GM12878 (cell line): Measurements from ENCODE around the gene KIFBP. TPM values are rescaled to one million over a fixed set of nuclear protein-coding genes. Genes with fewer than 3 reads are reported as not detected.

Experiments
- EED ChIP-seq: sonication (generic); IDR thresholded peaks from 2 replicates; pipeline ENCODE4 v1.6.1; 2016; ENCODE audit warnings: antibody characterized with exemption, low read depth
- ESRRA ChIP-seq: IDR thresholded peaks from 2 replicates; pipeline ENCODE4 v1.6.1; 2012; ENCODE audit warnings: mild to moderate bottlenecking, low read length, improper control_type of control experiment
- EZH2 ChIP-seq: IDR thresholded peaks from 2 replicates; pipeline ENCODE4 v1.6.1; 2012; ENCODE audit warnings: low read depth, mild to moderate bottlenecking, control low read depth, inconsistent platforms, low read length, borderline replicate concordance; ENCODE audit not compliant: control insufficient read depth
- KLF5 ChIP-seq: fragments of 450-650 bp; IDR thresholded peaks from 2 replicates; pipeline ENCODE4 v1.6.1; 2014; ENCODE audit warnings: mild to moderate bottlenecking; ENCODE audit not compliant: partially characterized antibody
- MYC ChIP-seq: IDR thresholded peaks from 2 replicates; pipeline ENCODE4 v1.6.1; 2011; ENCODE audit warnings: mild to moderate bottlenecking, low read length, moderate library complexity, inconsistent platforms; ENCODE audit not compliant: insufficient read depth, insufficient replicate concordance, insufficient read length, severe bottlenecking
- NKRF ChIP-seq: fragments of 450-650 bp; conservative IDR thresholded peaks from 2 replicates; pipeline ENCODE4 v1.6.1; 2017; ENCODE audit warnings: mild to moderate bottlenecking, moderate library complexity
- PML ChIP-seq: IDR thresholded peaks from 2 replicates; pipeline ENCODE4 v1.6.1; 2012; ENCODE audit warnings: low read length, inconsistent platforms
- SIN3A ChIP-seq: IDR thresholded peaks from 2 replicates; pipeline ENCODE4 v1.6.1; 2012; ENCODE audit warnings: low read depth, low read length, improper control_type of control experiment
- SPI1 ChIP-seq: IDR thresholded peaks from 2 replicates; pipeline ENCODE4 v1.6.1; 2011; ENCODE audit warnings: low read depth, mild to moderate bottlenecking, low read length, moderate library complexity, borderline replicate concordance; ENCODE audit not compliant: insufficient read depth
- ZNF384 ChIP-seq: IDR thresholded peaks from 2 replicates; pipeline ENCODE4 v1.6.1; 2012; ENCODE audit warnings: low read depth, mild to moderate bottlenecking, low read length, improper control_type of control experiment, borderline replicate concordance
- polyA plus RNA-seq, 11 experiments: library from polyadenylated mRNA; depleted of rRNA in 4 of 11; unstranded in 6 of 11; stranded (reverse) in 5 of 11; fragments of >200 nt; fragmentation: Nextera tagmentation in 4 of 11; fragmentation: Illumina TruSeq in 1 of 11; extraction: Ambion mirVana in 4 of 11; extraction: Trizol in 1 of 11; gene quantifications; 1 replicate in 1 of 11; 2 replicates in 10 of 11; pipeline versions ENCODE4 v1.2.1 to v1.2.3, GENCODE V29; 2011 to 2016; ENCODE audit warnings: inconsistent platforms in 2 of 11, missing spikeins in 2 of 11, low read depth in 1 of 11
- total RNA-seq, 4 experiments: library from RNA; depleted of rRNA in 3 of 4; stranded (reverse); fragments of >200 nt in 3 of 4; fragmentation: Illumina TruSeq in 1 of 4; extraction: Trizol in 1 of 4; gene quantifications; 2 replicates each; pipeline versions ENCODE4 v1.2.1 to v1.2.3, GENCODE V29; 2013 to 2021
- TF ChIP-seq, protein P1 (sequence below): fragments of 450-650 bp; IDR thresholded peaks from 2 replicates; pipeline ENCODE4 v1.6.1; 2018; ENCODE audit warnings: mild to moderate bottlenecking, low read depth, moderate library complexity; ENCODE audit not compliant: partially characterized antibody
- TF ChIP-seq, protein P2 (sequence below): fragments of 450-650 bp; IDR thresholded peaks from 2 replicates; pipeline ENCODE4 v1.6.1; 2016; ENCODE audit warnings: mild to moderate bottlenecking, moderate library complexity, borderline replicate concordance
- TF ChIP-seq, protein P3 (sequence below): fragments of 450-650 bp; formaldehyde crosslinking; IDR thresholded peaks from 2 replicates; pipeline ENCODE4 v1.5.0; 2022; ENCODE audit warnings: mild to moderate bottlenecking, missing genetic modification characterization

KIFBP gene
- total and polyA plus RNA-seq, 10 of the 15 experiments (the other 5 are each of a cell fraction or from before 2014, with no cell fraction given), result 8.6 to 29.5 (median 18.7) TPM

DNA sequence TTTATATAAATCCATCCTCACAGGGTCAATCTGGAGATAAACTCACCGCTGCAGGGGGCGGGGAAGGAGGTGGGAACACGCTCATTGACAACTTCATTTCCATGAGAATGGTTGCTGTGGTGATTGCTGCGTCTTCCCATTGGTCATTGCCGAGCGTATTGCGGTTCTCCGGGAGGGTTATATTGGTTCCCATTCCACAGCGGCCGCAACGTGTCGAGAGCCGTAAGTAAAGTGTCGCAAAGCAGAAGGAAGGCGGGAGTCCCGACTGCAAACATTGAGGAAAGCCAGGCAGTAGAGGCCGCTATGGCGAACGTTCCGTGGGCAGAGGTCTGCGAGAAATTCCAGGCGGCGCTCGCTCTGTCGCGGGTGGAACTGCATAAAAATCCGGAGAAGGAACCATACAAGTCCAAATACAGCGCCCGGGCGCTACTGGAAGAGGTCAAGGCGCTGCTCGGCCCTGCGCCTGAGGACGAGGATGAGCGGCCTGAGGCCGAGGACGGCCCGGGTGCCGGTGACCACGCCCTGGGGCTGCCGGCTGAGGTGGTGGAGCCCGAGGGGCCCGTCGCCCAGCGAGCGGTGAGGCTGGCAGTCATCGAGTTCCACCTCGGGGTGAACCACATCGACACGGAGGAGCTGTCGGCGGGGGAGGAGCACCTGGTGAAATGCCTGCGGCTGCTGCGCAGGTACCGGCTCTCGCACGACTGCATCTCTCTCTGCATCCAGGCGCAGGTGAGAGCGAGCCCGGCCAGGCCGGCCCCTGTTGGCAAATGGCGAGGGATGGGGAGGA lies at the start of gene KIFBP (continued):
- TF ChIP-seq, protein P1, sequence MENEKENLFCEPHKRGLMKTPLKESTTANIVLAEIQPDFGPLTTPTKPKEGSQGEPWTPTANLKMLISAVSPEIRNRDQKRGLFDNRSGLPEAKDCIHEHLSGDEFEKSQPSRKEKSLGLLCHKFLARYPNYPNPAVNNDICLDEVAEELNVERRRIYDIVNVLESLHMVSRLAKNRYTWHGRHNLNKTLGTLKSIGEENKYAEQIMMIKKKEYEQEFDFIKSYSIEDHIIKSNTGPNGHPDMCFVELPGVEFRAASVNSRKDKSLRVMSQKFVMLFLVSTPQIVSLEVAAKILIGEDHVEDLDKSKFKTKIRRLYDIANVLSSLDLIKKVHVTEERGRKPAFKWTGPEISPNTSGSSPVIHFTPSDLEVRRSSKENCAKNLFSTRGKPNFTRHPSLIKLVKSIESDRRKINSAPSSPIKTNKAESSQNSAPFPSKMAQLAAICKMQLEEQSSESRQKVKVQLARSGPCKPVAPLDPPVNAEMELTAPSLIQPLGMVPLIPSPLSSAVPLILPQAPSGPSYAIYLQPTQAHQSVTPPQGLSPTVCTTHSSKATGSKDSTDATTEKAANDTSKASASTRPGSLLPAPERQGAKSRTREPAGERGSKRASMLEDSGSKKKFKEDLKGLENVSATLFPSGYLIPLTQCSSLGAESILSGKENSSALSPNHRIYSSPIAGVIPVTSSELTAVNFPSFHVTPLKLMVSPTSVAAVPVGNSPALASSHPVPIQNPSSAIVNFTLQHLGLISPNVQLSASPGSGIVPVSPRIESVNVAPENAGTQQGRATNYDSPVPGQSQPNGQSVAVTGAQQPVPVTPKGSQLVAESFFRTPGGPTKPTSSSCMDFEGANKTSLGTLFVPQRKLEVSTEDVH, result peak; percentile 86
- TF ChIP-seq, protein P2, sequence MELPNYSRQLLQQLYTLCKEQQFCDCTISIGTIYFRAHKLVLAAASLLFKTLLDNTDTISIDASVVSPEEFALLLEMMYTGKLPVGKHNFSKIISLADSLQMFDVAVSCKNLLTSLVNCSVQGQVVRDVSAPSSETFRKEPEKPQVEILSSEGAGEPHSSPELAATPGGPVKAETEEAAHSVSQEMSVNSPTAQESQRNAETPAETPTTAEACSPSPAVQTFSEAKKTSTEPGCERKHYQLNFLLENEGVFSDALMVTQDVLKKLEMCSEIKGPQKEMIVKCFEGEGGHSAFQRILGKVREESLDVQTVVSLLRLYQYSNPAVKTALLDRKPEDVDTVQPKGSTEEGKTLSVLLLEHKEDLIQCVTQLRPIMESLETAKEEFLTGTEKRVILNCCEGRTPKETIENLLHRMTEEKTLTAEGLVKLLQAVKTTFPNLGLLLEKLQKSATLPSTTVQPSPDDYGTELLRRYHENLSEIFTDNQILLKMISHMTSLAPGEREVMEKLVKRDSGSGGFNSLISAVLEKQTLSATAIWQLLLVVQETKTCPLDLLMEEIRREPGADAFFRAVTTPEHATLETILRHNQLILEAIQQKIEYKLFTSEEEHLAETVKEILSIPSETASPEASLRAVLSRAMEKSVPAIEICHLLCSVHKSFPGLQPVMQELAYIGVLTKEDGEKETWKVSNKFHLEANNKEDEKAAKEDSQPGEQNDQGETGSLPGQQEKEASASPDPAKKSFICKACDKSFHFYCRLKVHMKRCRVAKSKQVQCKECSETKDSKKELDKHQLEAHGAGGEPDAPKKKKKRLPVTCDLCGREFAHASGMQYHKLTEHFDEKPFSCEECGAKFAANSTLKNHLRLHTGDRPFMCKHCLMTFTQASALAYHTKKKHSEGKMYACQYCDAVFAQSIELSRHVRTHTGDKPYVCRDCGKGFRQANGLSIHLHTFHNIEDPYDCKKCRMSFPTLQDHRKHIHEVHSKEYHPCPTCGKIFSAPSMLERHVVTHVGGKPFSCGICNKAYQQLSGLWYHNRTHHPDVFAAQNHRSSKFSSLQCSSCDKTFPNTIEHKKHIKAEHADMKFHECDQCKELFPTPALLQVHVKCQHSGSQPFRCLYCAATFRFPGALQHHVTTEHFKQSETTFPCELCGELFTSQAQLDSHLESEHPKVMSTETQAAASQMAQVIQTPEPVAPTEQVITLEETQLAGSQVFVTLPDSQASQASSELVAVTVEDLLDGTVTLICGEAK, result no peak; the same call in 1 of the 2 replicates
- TF ChIP-seq NKRF (peak; percentile 90), EED (peak; percentile 81), PML (peak; percentile 81; the same call in 1 of the 2 replicates), SIN3A (peak; percentile 2; the same call in 1 of the 2 replicates), KLF5 (no peak), ZNF384 (no peak), ESRRA (no peak), SPI1 (no peak), EZH2 (no peak), MYC (no peak)
- TF ChIP-seq, protein P3, sequence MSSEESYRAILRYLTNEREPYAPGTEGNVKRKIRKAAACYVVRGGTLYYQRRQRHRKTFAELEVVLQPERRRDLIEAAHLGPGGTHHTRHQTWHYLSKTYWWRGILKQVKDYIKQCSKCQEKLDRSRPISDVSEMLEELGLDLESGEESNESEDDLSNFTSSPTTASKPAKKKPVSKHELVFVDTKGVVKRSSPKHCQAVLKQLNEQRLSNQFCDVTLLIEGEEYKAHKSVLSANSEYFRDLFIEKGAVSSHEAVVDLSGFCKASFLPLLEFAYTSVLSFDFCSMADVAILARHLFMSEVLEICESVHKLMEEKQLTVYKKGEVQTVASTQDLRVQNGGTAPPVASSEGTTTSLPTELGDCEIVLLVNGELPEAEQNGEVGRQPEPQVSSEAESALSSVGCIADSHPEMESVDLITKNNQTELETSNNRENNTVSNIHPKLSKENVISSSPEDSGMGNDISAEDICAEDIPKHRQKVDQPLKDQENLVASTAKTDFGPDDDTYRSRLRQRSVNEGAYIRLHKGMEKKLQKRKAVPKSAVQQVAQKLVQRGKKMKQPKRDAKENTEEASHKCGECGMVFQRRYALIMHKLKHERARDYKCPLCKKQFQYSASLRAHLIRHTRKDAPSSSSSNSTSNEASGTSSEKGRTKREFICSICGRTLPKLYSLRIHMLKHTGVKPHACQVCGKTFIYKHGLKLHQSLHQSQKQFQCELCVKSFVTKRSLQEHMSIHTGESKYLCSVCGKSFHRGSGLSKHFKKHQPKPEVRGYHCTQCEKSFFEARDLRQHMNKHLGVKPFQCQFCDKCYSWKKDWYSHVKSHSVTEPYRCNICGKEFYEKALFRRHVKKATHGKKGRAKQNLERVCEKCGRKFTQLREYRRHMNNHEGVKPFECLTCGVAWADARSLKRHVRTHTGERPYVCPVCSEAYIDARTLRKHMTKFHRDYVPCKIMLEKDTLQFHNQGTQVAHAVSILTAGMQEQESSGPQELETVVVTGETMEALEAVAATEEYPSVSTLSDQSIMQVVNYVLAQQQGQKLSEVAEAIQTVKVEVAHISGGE (CRISPR knock-in tag), result no peak
